Measurements from ENCODE around the gene COL5A2.

The COL5A2 gene

GRCh38 chr2:189092936-189093335 is 86.6 kb downstream of the COL5A2 start:
- H3K27ac ChIP-seq (ENCODE audit: low read length), result no peak overlapping the region
- no peaks in the 10 kb centered on the region for H3K36me3 ChIP-seq (ENCODE audit: insufficient read depth, low read depth, low read length)
- H3K4me3 ChIP-seq (ENCODE audit: low read length), result no peak overlapping the region
- no peaks in the 10 kb centered on the region for H3K27me3 ChIP-seq (ENCODE audit: insufficient read depth, low read length)
- H3K4me1 ChIP-seq (ENCODE audit: insufficient read depth, low read length), result no peaks in the 10 kb centered on the region
- H3K9me3 ChIP-seq (ENCODE audit: insufficient read depth, low read depth, low read length), result no peaks in the 10 kb centered on the region
- H3K9ac ChIP-seq (ENCODE audit: low read depth, low read length), result no peak overlapping the region

- H3K27me3 ChIP-seq (ENCODE audit: insufficient read depth, low read length), result no peaks in the 10 kb centered on the region
- H3K27ac ChIP-seq (ENCODE audit: low read length), result no peak overlapping the region
- no peaks in the 10 kb centered on the region for H3K9me3 ChIP-seq (ENCODE audit: insufficient read depth, low read depth, low read length)
- no peak overlapping the region for H3K9ac ChIP-seq (ENCODE audit: low read depth, low read length)
- no peaks in the 10 kb centered on the region for H3K36me3 ChIP-seq (ENCODE audit: insufficient read depth, low read depth, low read length)
- no peaks in the 10 kb centered on the region; the same call in 1 of the 2 replicates for H3K4me1 ChIP-seq (ENCODE audit: insufficient read depth, low read length)
- no peak overlapping the region for H3K4me3 ChIP-seq (ENCODE audit: low read length)
These were observed 88.3 kb downstream of the COL5A2 start for GRCh38 chr2:189091253-189091652.

GRCh38 chr2:189088591-189089205 is 90.9 kb downstream of the COL5A2 start:
- H3K4me3 ChIP-seq (ENCODE audit: low read length), result no peak overlapping the region
- no peaks in the 10 kb centered on the region for H3K36me3 ChIP-seq (ENCODE audit: insufficient read depth, low read depth, low read length)
- H3K9ac ChIP-seq (ENCODE audit: low read depth, low read length), result no peak overlapping the region
- H3K9me3 ChIP-seq (ENCODE audit: insufficient read depth, low read depth, low read length), result no peaks in the 10 kb centered on the region
- H3K27ac ChIP-seq (ENCODE audit: low read length), result no peak overlapping the region
- no peaks in the 10 kb centered on the region; the same call in none of the 2 replicates for H3K4me1 ChIP-seq (ENCODE audit: insufficient read depth, low read length)
- H3K27me3 ChIP-seq (ENCODE audit: insufficient read depth, low read length), result no peaks in the 10 kb centered on the region

- no peaks in the 10 kb centered on the region for H3K36me3 ChIP-seq (ENCODE audit: insufficient read depth, low read depth, low read length)
- H3K9ac ChIP-seq (ENCODE audit: low read depth, low read length), result no peak overlapping the region
- no peaks in the 10 kb centered on the region for H3K27me3 ChIP-seq (ENCODE audit: insufficient read depth, low read length)
- no peaks in the 10 kb centered on the region; the same call in none of the 2 replicates for H3K4me1 ChIP-seq (ENCODE audit: insufficient read depth, low read length)
- no peak overlapping the region for H3K27ac ChIP-seq (ENCODE audit: low read length)
- H3K9me3 ChIP-seq (ENCODE audit: insufficient read depth, low read depth, low read length), result no peaks in the 10 kb centered on the region
- H3K4me3 ChIP-seq (ENCODE audit: low read length), result no peak overlapping the region
These were observed 92.9 kb downstream of the COL5A2 start for GRCh38 chr2:189086710-189087109.

- H3K9ac ChIP-seq (ENCODE audit: low read depth, low read length), result no peak overlapping the region
- no peaks in the 10 kb centered on the region for H3K36me3 ChIP-seq (ENCODE audit: insufficient read depth, low read depth, low read length)
- no peaks in the 10 kb centered on the region; the same call in none of the 2 replicates for H3K4me1 ChIP-seq (ENCODE audit: insufficient read depth, low read length)
- no peaks in the 10 kb centered on the region for H3K27me3 ChIP-seq (ENCODE audit: insufficient read depth, low read length)
- H3K4me3 ChIP-seq (ENCODE audit: low read length), result no peak overlapping the region
- no peaks in the 10 kb centered on the region for H3K9me3 ChIP-seq (ENCODE audit: insufficient read depth, low read depth, low read length)
- H3K27ac ChIP-seq (ENCODE audit: low read length), result no peak overlapping the region
These were observed 93.3 kb downstream of the COL5A2 start for GRCh38 chr2:189086250-189086649.

DNA sequence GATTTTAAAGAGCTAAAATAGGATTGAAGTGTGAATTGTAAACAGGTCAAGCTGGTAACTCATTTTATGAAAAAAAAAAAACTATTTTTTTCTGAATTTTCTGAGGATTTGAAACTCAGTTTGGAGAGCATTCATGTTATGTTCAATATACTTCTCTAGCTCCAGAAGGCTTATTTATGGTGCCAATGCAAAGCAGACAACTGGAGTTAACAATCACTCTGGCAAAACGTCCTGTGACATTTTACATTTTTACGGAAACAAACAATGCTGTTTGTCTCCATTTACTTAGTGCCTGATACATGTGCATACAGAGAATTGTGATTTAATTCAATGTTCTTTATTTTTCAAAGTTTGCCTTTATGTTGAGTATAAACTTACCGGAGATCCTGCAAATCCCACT is 96.0 kb downstream of the COL5A2 start:
- Histone ChIP-seq H3K36me3 (ENCODE audit: insufficient read depth, low read depth, low read length) (no peaks in the 10 kb centered on the region), H3K4me3 (ENCODE audit: low read length) (no peak overlapping the region), H3K4me1 (ENCODE audit: insufficient read depth, low read length) (no peaks in the 10 kb centered on the region; the same call in none of the 2 replicates), H3K9me3 (ENCODE audit: insufficient read depth, low read depth, low read length) (no peaks in the 10 kb centered on the region), H3K9ac (ENCODE audit: low read depth, low read length) (no peak overlapping the region), H3K27ac (ENCODE audit: low read length) (no peak overlapping the region), H3K27me3 (ENCODE audit: insufficient read depth, low read length) (no peaks in the 10 kb centered on the region)

DNA sequence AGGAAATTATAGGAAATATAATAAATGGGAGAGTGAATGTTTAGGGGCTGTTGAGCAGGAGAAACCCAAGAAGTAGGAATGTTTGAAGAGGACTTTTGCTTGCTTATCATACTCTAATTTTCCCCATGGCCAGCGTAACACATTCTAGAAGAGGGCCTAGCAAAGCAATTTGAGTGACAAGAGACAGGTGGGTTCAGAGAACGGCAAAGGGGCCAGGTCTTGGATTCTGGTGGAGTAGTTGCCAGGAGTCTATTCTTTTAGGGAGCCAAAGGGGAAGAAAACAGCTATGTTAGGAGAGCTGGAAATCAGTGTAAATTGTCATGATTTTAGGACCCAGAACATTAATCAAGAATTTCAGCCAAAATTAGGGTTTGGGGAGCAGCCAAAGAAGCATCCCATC is 96.5 kb downstream of the COL5A2 start:
- H3K9me3 ChIP-seq (ENCODE audit: insufficient read depth, low read depth, low read length), result no peaks in the 10 kb centered on the region
- no peaks in the 10 kb centered on the region for H3K27me3 ChIP-seq (ENCODE audit: insufficient read depth, low read length)
- no peak overlapping the region for H3K27ac ChIP-seq (ENCODE audit: low read length)
- H3K4me1 ChIP-seq (ENCODE audit: insufficient read depth, low read length), result no peaks in the 10 kb centered on the region; the same call in none of the 2 replicates
- H3K36me3 ChIP-seq (ENCODE audit: insufficient read depth, low read depth, low read length), result no peaks in the 10 kb centered on the region
- no peak overlapping the region for H3K9ac ChIP-seq (ENCODE audit: low read depth, low read length)
- no peak overlapping the region for H3K4me3 ChIP-seq (ENCODE audit: low read length)

DNA sequence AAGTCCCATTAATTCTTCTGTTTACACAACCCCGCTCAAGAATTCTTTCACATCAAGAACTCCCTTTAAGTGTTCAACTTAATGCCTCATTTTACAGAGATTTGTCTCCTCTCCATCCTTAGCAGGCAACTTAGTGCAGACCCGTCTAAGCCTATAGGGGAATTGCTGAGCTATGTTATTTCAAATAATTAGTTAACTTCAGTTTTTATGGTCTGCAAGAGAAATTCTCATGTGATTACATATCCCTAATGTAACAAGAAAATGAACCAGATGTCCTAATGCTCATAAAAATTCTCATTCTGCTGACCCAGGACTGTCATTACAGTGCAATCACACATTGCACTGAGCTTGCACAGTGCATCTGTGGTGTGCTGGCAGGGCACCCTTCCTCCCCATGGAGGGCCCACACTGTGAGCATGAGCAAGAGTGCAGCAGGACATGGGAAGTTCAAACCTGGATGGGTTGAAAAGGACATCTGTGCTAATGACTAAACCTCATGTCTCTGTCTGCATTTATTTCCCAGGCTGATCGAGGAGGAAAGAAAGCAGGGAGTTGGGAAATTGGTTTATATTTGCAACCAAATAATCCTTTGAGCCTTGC is 97.1 kb downstream of the COL5A2 start:
- no peaks in the 10 kb centered on the region for H3K27me3 ChIP-seq (ENCODE audit: insufficient read depth, low read length)
- H3K4me1 ChIP-seq (ENCODE audit: insufficient read depth, low read length), result no peaks in the 10 kb centered on the region; the same call in none of the 2 replicates
- no peak overlapping the region for H3K4me3 ChIP-seq (ENCODE audit: low read length)
- no peak overlapping the region for H3K9ac ChIP-seq (ENCODE audit: low read depth, low read length)
- H3K27ac ChIP-seq (ENCODE audit: low read length), result no peak overlapping the region
- H3K36me3 ChIP-seq (ENCODE audit: insufficient read depth, low read depth, low read length), result no peaks in the 10 kb centered on the region
- no peaks in the 10 kb centered on the region for H3K9me3 ChIP-seq (ENCODE audit: insufficient read depth, low read depth, low read length)

DNA sequence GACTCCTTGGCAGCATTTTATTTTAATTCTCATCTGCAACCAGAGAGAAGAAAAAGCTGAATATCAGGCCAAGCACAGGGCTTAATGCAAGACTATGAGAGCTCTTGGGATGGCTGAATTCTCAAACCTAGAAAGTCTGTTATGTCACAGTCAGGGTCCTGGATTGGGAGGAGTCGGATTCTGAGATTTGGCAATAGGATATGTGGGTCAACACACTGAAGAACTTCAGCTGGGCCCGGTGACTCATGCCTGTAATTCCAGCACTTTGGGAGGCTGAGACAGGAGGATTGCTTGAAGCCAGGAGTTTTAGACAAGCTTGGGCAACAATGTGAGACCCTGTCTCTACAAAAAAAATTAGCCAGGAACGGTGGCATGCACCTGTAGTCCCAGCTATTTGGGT is 103.0 kb downstream of the COL5A2 start:
- no peak overlapping the region for H3K4me3 ChIP-seq (ENCODE audit: low read length)
- H3K27ac ChIP-seq (ENCODE audit: low read length), result no peak overlapping the region
- H3K27me3 ChIP-seq (ENCODE audit: insufficient read depth, low read length), result no peaks in the 10 kb centered on the region
- no peaks in the 10 kb centered on the region for H3K4me1 ChIP-seq (ENCODE audit: insufficient read depth, low read length)
- H3K36me3 ChIP-seq (ENCODE audit: insufficient read depth, low read depth, low read length), result no peaks in the 10 kb centered on the region
- no peak overlapping the region for H3K9ac ChIP-seq (ENCODE audit: low read depth, low read length)
- H3K9me3 ChIP-seq (ENCODE audit: insufficient read depth, low read depth, low read length), result no peaks in the 10 kb centered on the region

DNA sequence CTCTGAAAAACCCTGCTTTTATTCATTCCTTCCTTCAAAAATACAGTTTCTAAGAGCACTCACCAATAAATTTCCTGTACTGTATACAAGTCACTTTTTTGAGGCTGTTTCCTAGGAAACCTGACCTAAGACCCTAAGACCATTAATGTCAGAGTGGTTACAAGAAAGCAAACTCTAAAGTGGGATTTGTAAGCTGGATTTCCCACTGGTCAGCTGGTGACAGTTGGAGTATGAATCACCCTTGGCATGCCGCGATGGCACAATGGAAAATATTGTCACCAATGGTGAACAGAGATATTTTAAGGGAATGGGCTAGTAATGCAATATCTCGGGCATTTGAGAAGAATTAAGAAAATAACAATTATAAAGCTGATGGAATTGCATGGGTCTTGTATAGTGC is 103.4 kb downstream of the COL5A2 start:
- no peak overlapping the region for H3K4me3 ChIP-seq (ENCODE audit: low read length)
- no peak overlapping the region for H3K9ac ChIP-seq (ENCODE audit: low read depth, low read length)
- no peaks in the 10 kb centered on the region for H3K9me3 ChIP-seq (ENCODE audit: insufficient read depth, low read depth, low read length)
- H3K36me3 ChIP-seq (ENCODE audit: insufficient read depth, low read depth, low read length), result no peaks in the 10 kb centered on the region
- no peaks in the 10 kb centered on the region for H3K4me1 ChIP-seq (ENCODE audit: insufficient read depth, low read length)
- H3K27me3 ChIP-seq (ENCODE audit: insufficient read depth, low read length), result no peaks in the 10 kb centered on the region
- no peak overlapping the region for H3K27ac ChIP-seq (ENCODE audit: low read length)

GRCh38 chr2:189074506-189074905 is 105.1 kb downstream of the COL5A2 start:
- H3K36me3 ChIP-seq (ENCODE audit: insufficient read depth, low read depth, low read length), result no peaks in the 10 kb centered on the region
- no peaks in the 10 kb centered on the region for H3K4me1 ChIP-seq (ENCODE audit: insufficient read depth, low read length)
- H3K27ac ChIP-seq (ENCODE audit: low read length), result no peak overlapping the region
- H3K9me3 ChIP-seq (ENCODE audit: insufficient read depth, low read depth, low read length), result no peaks in the 10 kb centered on the region
- H3K4me3 ChIP-seq (ENCODE audit: low read length), result no peak overlapping the region
- no peaks in the 10 kb centered on the region for H3K27me3 ChIP-seq (ENCODE audit: insufficient read depth, low read length)
- no peak overlapping the region for H3K9ac ChIP-seq (ENCODE audit: low read depth, low read length)

DNA sequence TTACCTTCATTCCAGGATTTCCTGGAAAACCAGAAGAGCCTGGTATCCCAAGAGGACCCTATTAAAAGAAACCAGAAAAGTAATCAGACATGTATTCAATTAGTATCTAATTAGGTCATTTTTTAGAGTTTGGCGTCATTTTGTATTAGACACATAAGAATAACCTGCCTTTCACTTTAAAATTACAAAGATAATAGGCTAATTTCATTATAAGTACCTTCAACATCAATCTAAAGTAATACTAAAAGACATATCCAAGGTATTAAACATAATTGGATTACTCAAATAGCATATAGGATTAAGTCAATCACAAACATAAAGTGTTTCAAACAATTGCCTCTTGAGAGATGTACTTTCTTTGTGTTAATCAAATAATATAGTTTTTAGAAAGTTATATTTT is 107.5 kb downstream of the COL5A2 start:
- no peaks in the 10 kb centered on the region for H3K27me3 ChIP-seq (ENCODE audit: insufficient read depth, low read length)

More for the DNA sequence above, 107.5 kb downstream of the COL5A2 start:
- Histone ChIP-seq H3K4me1 (ENCODE audit: insufficient read depth, low read length) (no peaks in the 10 kb centered on the region), H3K9me3 (ENCODE audit: insufficient read depth, low read depth, low read length) (no peaks in the 10 kb centered on the region), H3K36me3 (ENCODE audit: insufficient read depth, low read depth, low read length) (no peaks in the 10 kb centered on the region), H3K9ac (ENCODE audit: low read depth, low read length) (no peak overlapping the region), H3K27ac (ENCODE audit: low read length) (no peak overlapping the region), H3K4me3 (ENCODE audit: low read length) (no peak overlapping the region)
